GM12878 (cell line): ENCODE data around the gene CLEC16A. TPM values are rescaled to one million over a fixed set of nuclear protein-coding genes. Genes with fewer than 3 reads are reported as not detected.

Experiments
- ATAC-seq: fragments of 200-7000 bp; cut with Tn5 transposase; 3 replicates; pipeline ENCODE4 v1.9.1; 2020; ENCODE audit warnings: mild to moderate bottlenecking, moderate library complexity
- BruUV-seq: library from RNA; stranded (reverse); fragments of 400-500 nt; replicated peaks from 2 replicates; lab custom pipeline; 2021; lab: Mats Ljungman, UMichigan
- CTCF ChIA-PET: fragments of 300-600 bp; sonication (Branson Sonifier 250); formaldehyde crosslinking; extraction: SDS; loops from one replicate; lab custom pipeline; 2021; ENCODE audit warnings: inconsistent platforms; lab: Yijun Ruan, JAX
- POLR2A ChIA-PET: fragments of 350-600 bp; formaldehyde crosslinking; extraction: SDS; loops from one replicate; lab custom pipeline; 2021; ENCODE audit warnings: inconsistent platforms; lab: Charles Lee
- RAD21 ChIA-PET: fragments of 300-600 bp; sonication (Branson Sonifier 250); formaldehyde crosslinking; loops from one replicate; lab custom pipeline; 2023; ENCODE audit warnings: antibody characterized with exemption; ENCODE audit not compliant: unreplicated experiment; lab: Charles Lee
- SMC1A ChIA-PET: fragments of 300-600 bp; sonication (Branson Sonifier 250); formaldehyde crosslinking; loops from one replicate; lab custom pipeline; 2023; ENCODE audit not compliant: unreplicated experiment, uncharacterized antibody; lab: Charles Lee
- DNase-seq: peaks from one replicate; pipeline ENCODE4 v3.0.0-alpha.2; 2011; ENCODE audit warnings: low read depth, low spot score
- FAIRE-seq: peaks from 3 replicates; lab custom pipeline; 2011; peaks lifted over from hg19 to GRCh38; lab: Jason Lieb, UNC
- H2AFZ ChIP-seq: 2 replicates; pipeline ENCODE4 v1.6.0; 2011; ENCODE audit warnings: low read depth, low read length, control low read depth; ENCODE audit not compliant: control insufficient read depth
- H3K27ac ChIP-seq: 2 replicates; pipeline ENCODE4 v1.5.1; 2011; ENCODE audit warnings: control low read depth; ENCODE audit not compliant: control insufficient read depth, insufficient read depth
- H3K27me3 ChIP-seq, 2 experiments: replicated peaks in 1 of 2; 2 replicates each; pipeline versions ENCODE4 v1.6.0 to v1.6.1; 2011; ENCODE audit warnings: low read length in 1 of 2; ENCODE audit not compliant: control insufficient read depth in 2 of 2, insufficient read depth in 2 of 2
- H3K36me3 ChIP-seq, 2 experiments: 2 replicates each; pipeline ENCODE4 v1.5.1; 2011; ENCODE audit warnings: low read length in 1 of 2; ENCODE audit not compliant: control insufficient read depth in 2 of 2, insufficient read depth in 2 of 2
- H3K4me1 ChIP-seq: 2 replicates; pipeline ENCODE4 v1.6.1; 2011; ENCODE audit warnings: mild to moderate bottlenecking, low read length, moderate library complexity, mixed read lengths; ENCODE audit not compliant: control insufficient read depth, insufficient read depth
- H3K4me2 ChIP-seq: 2 replicates; pipeline ENCODE4 v1.6.0; 2011; ENCODE audit warnings: control low read depth; ENCODE audit not compliant: control insufficient read depth, insufficient read depth
- H3K4me3 ChIP-seq: fragments of 200-600 bp; sonication (generic); 2 replicates; pipeline ENCODE4 v1.5.1; 2016
- H3K79me2 ChIP-seq: 2 replicates; pipeline ENCODE4 v1.6.0; 2011; ENCODE audit warnings: low read length; ENCODE audit not compliant: control insufficient read depth, insufficient read depth
- H3K9ac ChIP-seq: 2 replicates; pipeline ENCODE4 v1.8.0; 2011; ENCODE audit warnings: low read length, control low read depth, mixed read lengths; ENCODE audit not compliant: control insufficient read depth, insufficient read depth
- H3K9me3 ChIP-seq: replicated peaks from 3 replicates; pipeline ENCODE4 v1.5.1; 2011; ENCODE audit warnings: mild to moderate bottlenecking, low read length; ENCODE audit not compliant: control insufficient read depth, insufficient read depth
- H4K20me1 ChIP-seq: 2 replicates; pipeline ENCODE4 v1.6.0; 2011; ENCODE audit not compliant: control insufficient read depth, insufficient read depth
- BCL3 ChIP-seq: IDR thresholded peaks from 2 replicates; pipeline ENCODE4 v1.6.1; 2011; ENCODE audit warnings: borderline replicate concordance, low read depth, mild to moderate bottlenecking, moderate library complexity, low read length; ENCODE audit not compliant: insufficient read depth, poor library complexity, severe bottlenecking
- KLF5 ChIP-seq: fragments of 450-650 bp; IDR thresholded peaks from 2 replicates; pipeline ENCODE4 v1.6.1; 2014; ENCODE audit warnings: mild to moderate bottlenecking; ENCODE audit not compliant: partially characterized antibody
- PML ChIP-seq: IDR thresholded peaks from 2 replicates; pipeline ENCODE4 v1.6.1; 2012; ENCODE audit warnings: low read length, inconsistent platforms
- SMAD5 ChIP-seq: IDR thresholded peaks from 2 replicates; pipeline ENCODE4 v1.6.1; 2016; ENCODE audit warnings: antibody characterized with exemption, low read depth
- WGBS: methylation state at CpG from one replicate; pipeline ENCODE4 v1.1.6; 2016; ENCODE audit warnings: low lambda C conversion rate; ENCODE audit not compliant: insufficient replicate concordance, insufficient coverage; ENCODE audit errors: missing lambda C conversion rate; 5-methylcytosine and 5-hydroxymethylcytosine counted together
- in situ Hi-C: fragments of 300-500 bp; cut with MboI; formaldehyde crosslinking; loops from 9 replicates; pipeline ENCODE4 v1.14.3; 2018; ENCODE audit warnings: mixed read lengths
- intact Hi-C: fragments of 100-400 bp; cut with micrococcal nuclease; formaldehyde crosslinking; loops from one replicate; pipeline ENCODE4 v1.14.2; 2022; ENCODE audit not compliant: unreplicated experiment
- polyA plus RNA-seq, 11 experiments: library from polyadenylated mRNA; depleted of rRNA in 4 of 11; unstranded in 6 of 11; stranded (reverse) in 5 of 11; fragments of >200 nt; fragmentation: Nextera tagmentation in 4 of 11; fragmentation: Illumina TruSeq in 1 of 11; extraction: Ambion mirVana in 4 of 11; extraction: Trizol in 1 of 11; gene quantifications; 1 replicate in 1 of 11; 2 replicates in 10 of 11; pipeline versions ENCODE4 v1.2.1 to v1.2.3, GENCODE V29; 2011 to 2016; ENCODE audit warnings: inconsistent platforms in 2 of 11, missing spikeins in 2 of 11, low read depth in 1 of 11
- total RNA-seq, 4 experiments: library from RNA; depleted of rRNA in 3 of 4; stranded (reverse); fragments of >200 nt in 3 of 4; fragmentation: Illumina TruSeq in 1 of 4; extraction: Trizol in 1 of 4; gene quantifications; 2 replicates each; pipeline versions ENCODE4 v1.2.1 to v1.2.3, GENCODE V29; 2013 to 2021

CLEC16A gene
- total and polyA plus RNA-seq, 10 of the 15 experiments (the other 5 are each of a cell fraction or from before 2014, with no cell fraction given): 1.5 to 28.8 (median 19.2) TPM

- intact Hi-C loops (no loop called here), in situ Hi-C loops (no loop called here)
- H3K4me1 ChIP-seq: no peaks in the 10 kb centered on the region
- H3K27ac ChIP-seq: no peak overlapping the region
- DNase-seq (no peak), ATAC-seq (no peak), FAIRE-seq (no peak)
- H3K9ac ChIP-seq: no peak overlapping the region
- no peak overlapping the region for H3K4me2 ChIP-seq
- WGBS: 72% methylated on average over 5 of the region's 5 CpGs
- ChIA-PET RAD21 (interaction anchor here (1.1 to 1.5 kb wide), 4 partner anchors 9 to 58 kb away, joined by 3 to 5 read pairs (median 3); partner anchors contain the start of gene DEXI), CTCF (interaction anchor here (0.5 to 1.9 kb wide), 9 partner anchors 8 to 1068 kb away, joined by 3 to 8 read pairs (median 3); no protein-coding TSS in a partner anchor), SMC1A (interaction anchor here (0.5 to 3.3 kb wide), 8 partner anchors 10 to 417 kb away, joined by 3 to 15 read pairs (median 4); partner anchors contain the start of gene CIITA), POLR2A (interaction anchor here (0.8 to 1.5 kb wide), 3 partner anchors 10 to 94 kb away, joined by 3 to 7 read pairs (median 5); no protein-coding TSS in a partner anchor)
- H3K79me2 ChIP-seq: no peaks in the 10 kb centered on the region
- peaks cover 25 to 28% of the 10 kb centered on the region in 2 experiments for H3K36me3 ChIP-seq
- no peak overlapping the region for H2AFZ ChIP-seq
- no peak overlapping the region for H3K4me3 ChIP-seq
- TF ChIP-seq PML: 0 out of 2 replicates have a peak, but pooled peaks have one; percentile 36
- TF ChIP-seq BCL3: peak; percentile 44
- TF ChIP-seq KLF5: no peak
- TF ChIP-seq SMAD5: peak; percentile 49; the same call in 1 of the 2 replicates
- no peaks in the 10 kb centered on the region for H4K20me1 ChIP-seq
- TSS peak; percentile 6 for BruUV-seq
- no peaks in the 10 kb centered on the region for H3K27me3 ChIP-seq
- H3K9me3 ChIP-seq: no peaks in the 10 kb centered on the region
Measured at GRCh38 chr16:10926867-10927266, 17.5 kb upstream of the CLEC16A start.
